ENCODE measurements around the gene CADM3.

The CADM3 gene, protein sequence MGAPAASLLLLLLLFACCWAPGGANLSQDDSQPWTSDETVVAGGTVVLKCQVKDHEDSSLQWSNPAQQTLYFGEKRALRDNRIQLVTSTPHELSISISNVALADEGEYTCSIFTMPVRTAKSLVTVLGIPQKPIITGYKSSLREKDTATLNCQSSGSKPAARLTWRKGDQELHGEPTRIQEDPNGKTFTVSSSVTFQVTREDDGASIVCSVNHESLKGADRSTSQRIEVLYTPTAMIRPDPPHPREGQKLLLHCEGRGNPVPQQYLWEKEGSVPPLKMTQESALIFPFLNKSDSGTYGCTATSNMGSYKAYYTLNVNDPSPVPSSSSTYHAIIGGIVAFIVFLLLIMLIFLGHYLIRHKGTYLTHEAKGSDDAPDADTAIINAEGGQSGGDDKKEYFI

DNA sequence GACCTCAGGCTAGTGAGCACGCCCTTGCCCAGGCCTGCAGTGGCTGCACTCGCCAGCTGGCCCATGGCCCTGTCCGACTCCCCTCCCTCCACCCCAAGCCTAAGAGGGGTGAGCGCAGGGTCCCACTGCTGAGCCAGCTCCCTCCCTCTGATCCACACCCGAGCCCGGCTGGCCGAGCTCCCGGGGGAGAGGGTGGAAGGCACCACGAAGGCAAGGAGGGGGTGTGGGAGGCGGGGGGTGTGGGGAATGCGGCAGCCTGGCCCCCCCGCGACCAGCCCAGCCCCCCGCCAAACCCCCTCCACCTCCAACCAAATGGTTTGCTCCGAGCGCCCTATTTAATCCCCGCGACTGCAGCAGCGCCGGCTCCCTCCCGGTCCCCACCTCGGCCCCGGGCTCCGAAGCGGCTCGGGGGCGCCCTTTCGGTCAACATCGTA, at the start of gene CADM3:
Gene CADM3 (plus strand): TSS at position 362 of the 434 bp plus-strand sequence. CDS start 151 bp downstream, outside the sequence.
- DNase-seq (ENCODE audit: low read depth in 2 of 2): no peak

DNA sequence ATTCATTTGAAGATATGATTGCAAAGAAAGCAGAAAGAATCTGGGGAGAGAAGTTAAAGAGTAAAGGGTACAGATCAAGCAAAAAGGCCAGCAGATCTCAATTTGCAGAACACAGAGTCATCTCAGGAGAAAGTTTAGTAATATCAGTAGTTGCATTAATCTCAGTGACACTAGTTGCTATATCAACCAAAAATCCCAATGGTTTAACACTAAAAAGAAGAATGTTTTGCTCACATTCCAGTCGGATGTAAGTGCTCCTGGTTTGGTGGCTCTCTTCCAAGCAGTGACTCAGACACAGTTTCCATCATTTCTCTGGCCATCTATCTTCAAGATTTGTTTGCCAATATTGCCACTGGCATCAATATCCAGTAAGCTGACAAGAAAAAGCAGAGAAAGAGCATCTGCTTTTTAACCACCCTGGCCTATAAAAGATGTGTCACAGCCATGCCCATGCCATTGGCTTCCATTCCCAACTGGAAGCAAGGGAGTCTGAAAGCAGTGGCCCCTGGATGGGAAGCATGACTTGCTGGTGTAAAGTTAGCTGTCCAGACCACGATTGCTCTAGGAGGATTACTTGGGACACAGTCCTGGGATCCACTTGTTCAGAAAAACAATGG, 49.3 kb upstream of the CADM3 start:
- DNase-seq (ENCODE audit: low read depth in 2 of 2): peak; percentile 59 to 70

DNA sequence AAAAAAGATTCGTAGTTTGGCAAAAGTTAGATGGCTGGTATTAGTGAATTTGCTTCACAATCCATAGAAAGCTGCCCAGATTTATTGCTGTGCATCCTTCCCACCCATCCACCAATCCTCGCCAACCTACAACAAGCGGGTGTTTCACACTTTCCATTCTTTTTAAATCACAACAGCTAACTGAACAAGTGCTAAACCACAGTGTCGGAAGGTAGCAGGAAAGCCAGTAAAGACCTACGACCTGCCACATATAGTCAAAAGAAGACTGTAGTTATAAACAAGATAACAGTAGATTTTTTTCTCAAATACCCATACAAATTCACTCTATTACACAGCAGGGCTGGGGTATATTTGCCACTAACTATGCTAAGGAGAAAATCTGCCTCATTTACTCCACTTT, 47.8 kb upstream of the CADM3 start:
- DNase-seq (ENCODE audit: low read depth in 2 of 2): no peak

DNA sequence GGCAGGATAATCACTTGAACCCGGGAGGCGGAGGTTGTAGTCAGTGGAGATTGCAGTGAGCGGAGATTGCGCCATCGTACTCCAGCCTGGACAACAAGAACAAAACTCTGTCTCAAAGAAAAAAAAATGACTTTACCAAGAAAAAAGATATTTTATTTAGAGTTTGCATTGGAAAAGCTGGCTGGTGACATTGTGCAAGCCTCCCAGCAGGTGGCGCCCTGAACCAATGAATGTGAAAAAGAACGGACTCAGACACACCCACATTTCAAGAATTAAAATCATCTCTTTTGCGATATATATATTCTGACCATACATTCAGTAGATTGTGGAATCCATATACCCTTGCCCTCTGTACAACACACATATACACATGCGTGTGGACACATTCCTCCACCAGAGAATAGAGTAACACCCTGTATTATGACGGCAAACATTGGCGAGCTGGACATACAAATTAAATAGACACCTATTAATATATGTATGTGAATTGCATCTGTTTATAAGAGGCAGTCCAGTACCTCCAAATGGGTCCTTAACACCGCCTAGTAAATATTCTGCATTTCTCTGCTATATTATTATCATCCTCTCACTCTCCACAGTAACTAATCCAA, 39.0 kb upstream of the CADM3 start:
- DNase-seq (ENCODE audit: low read depth in 2 of 2): peak; percentile 10 to 12

DNA sequence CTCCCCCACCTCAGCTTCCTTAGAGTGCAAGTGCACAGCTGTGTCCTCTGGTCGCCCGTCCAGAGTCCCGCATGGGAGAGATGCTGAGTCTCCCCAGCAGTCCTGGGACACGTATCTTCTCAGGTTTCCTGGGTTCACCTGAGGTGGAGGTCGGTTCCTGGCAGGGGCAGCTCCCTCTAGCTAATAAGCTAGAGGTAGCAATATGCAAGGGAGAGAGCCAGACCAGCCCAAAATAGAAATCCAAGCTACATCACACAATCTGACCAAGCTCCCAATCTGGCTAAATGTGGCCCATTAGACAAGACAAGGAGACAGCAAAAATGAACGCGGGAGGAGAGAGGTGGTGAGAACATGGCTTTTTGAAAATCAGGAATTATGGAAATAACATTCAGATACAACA, 30.9 kb upstream of the CADM3 start:
- DNase-seq (ENCODE audit: low read depth in 2 of 2): no peak

DNA sequence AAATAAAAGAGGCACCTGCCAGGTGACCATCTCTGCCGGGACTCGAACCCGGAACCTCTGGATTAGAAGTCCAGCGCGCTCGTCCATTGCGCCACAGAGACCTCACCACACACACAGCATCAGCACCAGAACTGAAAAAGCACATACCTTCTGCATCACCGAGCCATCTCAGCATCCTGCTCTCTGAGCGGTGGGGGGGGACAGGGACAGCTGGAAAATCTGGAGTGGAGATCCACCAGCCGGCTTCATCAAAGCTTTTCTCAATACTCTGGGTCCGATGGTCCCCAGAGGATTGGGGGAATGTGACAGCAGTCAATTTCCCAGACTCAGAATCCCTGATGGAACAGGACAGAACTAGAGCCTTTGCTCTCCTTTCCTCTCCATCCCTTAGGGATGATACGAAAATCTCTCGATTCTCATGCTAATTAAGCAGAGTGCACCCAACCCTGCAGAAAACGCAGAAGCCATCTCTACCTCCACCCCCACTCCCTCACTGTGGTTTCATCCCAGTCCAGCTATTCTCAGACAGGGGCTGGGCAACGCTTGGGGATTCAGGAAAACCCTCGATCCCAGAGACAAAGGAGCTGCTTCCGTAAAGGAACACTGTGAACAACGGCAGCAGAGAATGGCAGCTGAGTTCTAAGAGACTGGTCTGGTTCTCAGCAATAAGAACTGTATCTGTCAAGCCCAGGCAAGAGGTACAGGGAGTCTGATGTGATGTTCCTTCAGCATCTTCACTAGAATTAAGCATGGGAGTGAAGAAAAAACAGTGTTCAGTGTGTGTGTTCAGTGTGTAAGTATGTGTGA, 29.6 kb upstream of the CADM3 start:
- peak in 1 of 2 experiments; percentile 20 for DNase-seq (ENCODE audit: low read depth in 2 of 2)

DNA sequence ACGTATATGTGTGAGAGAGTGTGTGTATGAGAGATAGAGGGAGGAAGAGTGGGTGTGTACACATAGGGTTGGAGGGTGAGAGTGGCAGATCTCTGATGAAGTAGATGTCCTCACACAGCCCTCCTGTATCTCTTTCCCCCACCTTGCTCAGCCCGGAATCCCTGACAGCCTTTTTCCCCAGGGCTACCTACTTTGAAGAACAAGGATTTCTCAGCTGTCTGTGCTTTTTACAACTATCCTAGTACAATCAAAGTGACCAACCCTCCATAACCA, 29.1 kb upstream of the CADM3 start:
- no peak for DNase-seq (ENCODE audit: low read depth in 2 of 2)

DNA sequence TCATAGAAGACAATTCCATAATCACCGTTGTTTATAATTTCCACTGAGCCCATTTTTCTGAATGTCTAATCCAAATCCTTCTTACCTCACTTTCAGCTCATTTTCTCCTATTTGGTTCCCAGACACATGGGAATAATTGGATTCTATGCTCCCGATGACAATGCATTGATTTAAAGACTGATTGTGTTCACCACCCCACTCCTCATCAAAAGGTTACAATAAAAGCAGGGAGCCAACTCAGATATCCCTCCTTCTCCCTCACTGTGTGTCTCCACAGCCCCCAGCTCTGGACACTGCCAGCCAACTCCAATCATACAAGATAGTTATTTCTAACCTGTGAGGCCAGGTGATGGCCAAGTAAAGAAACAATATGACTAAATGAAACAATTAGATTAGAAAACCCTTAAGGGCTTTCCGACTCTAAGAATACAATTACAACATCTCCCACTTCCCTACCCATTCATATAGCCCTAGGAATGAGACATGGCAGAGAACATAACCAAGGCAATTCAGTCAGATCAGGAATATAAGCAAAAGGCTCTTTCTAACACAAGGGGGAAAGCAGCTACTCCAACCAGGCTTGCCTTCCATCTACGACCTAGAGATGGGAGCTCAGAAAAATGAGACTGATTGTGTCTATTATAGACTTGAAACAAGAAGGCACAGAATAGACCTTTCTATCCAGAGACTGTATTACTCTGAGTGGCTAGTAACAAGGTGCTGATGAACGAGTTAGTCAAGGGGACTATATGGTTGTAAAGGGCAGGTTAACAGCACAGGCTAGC, 28.5 kb upstream of the CADM3 start:
- DNase-seq (ENCODE audit: low read depth in 2 of 2): no peak

DNA sequence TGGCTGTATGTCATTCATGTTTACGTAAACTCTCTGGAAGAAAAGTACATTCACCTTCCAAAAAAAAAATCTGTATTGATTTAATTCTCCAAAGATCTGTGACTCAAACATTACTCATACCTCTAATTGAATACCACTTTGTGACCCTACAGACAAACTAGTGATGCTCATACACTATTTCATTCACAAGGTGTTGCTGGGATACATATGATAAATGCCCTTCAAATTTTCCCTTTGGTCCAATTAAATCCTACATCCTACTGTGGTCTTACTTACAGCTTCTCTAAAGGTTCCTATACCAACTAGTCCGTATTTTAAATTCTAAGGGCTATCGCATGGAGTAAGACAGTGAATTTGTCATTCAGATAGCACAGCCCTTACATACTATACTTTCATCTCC, 26.8 kb upstream of the CADM3 start:
- DNase-seq (ENCODE audit: low read depth in 2 of 2): no peak

DNA sequence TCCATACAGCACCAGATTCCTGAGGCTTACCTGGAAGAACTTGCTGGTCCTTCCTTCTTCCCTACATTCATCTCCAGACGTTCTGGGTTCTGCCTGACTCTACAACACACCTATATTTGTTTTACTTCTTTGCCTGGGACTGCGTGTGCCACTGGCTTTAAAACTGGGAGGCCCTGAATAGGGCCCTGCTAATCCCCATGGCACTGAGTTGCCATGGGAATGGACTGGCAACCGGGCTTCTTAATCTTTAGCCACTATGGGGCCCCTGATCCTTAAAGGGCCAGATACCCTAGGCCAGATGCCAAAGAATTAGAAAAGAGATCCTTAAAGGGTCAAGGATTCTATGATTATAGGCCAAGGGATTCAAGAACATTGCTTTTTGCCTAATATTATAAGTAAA, 24.4 kb upstream of the CADM3 start:
- no peak for DNase-seq (ENCODE audit: low read depth in 2 of 2)

DNA sequence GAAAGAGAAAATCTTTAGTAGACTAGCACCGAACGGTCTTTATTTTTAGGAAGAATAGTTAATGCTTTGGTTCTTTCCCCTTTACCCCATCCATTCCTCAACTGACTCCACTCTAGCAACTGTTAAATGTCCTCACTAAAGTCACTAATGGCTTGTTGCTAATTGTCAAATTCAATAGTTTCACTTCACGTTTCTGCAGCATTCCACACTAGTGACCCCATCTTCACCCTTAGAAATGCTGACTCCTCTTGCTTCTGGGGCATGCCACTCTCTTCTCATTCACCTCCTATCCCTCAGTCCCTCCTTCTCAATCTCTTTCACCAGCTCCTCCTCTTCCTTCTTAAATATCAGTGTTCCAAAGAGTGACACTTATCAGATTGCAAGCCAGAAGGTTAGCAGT, 19.4 kb upstream of the CADM3 start:
- DNase-seq (ENCODE audit: low read depth in 2 of 2): no peak

DNA sequence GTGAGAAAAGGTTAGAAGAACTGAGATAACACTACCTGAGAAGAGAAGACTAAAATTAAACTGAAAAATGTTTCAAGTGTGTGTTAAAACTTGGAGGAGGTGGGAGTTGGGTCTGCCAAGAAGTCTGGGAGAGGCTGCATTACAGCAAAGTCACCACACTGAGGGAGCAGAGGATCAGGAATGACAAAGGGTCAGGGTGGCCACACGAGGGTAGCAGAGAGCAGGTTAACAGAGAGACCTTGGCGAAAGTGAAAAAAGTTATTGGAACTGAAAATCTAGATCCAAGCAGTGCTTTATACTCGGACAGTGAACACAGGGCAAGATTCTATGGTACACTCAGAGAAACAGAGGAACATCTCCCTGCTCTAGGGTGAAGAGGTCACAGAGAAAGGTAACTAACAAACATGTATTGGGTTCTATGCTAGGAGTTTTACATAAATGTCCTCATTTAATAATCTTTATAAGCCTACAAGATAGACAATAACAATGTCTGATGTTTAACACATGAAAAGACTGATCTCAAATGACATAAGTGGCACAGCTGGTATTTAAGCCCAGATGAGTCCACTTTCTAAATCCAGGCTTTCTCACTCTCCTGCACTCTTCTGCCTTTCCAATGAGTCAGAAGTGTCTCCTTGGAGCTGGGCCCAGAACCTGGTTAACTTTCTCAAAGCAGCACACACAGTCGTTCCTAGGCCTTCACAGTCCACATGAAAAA, 10.3 kb upstream of the CADM3 start:
- peak; percentile 61 to 71 for DNase-seq (ENCODE audit: low read depth in 2 of 2)

DNA sequence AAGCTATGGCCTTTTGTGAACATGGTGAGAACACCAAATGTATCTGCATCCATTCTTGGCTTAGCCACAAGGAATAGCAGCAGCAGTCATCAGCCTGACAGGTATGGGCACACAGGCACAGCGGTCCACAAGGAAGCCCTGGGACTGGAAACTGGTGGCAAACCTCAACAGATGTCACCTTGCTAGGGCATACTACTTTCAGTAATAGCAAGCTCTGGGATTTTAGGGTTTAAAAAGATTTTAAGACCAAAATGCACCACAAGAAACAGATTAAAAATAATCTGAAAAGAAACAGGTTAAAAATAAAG, 9.7 kb upstream of the CADM3 start:
- DNase-seq (ENCODE audit: low read depth in 2 of 2): no peak

DNA sequence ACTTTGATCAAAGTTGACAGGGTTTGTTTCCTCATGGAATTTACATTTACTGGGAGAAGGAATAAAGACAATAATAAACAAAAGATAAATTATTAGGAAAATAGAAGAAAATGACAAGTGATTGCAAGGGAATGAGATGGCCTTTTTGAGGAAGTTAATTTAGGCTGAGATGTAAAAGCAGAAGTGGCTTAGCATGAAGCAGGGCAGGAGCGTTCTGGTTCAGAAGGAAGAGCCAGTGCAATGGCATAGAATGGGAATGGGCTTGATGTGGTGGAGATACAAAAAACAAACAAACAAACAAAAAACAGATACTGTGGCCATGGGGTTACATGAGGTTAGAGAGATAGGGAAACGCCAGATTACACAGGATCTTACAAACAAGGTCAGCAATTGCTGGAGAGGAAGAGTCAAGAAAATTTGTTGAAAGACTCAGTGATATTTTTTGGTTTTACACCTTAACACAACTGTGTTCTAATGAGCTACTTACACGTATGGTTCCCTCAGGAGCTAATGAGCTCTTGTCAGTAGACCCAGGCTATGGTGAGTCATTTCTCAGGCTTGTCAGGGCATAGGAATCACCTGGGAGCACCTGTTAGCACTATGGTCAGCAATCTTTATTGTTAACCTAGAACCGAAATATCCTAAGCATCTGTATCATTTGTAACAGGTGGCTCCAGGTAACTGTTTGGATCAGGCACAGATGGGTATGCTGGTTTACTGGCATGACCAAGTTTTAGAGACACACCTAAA, 8.7 kb upstream of the CADM3 start:
- DNase-seq (ENCODE audit: low read depth in 2 of 2): no peak

DNA sequence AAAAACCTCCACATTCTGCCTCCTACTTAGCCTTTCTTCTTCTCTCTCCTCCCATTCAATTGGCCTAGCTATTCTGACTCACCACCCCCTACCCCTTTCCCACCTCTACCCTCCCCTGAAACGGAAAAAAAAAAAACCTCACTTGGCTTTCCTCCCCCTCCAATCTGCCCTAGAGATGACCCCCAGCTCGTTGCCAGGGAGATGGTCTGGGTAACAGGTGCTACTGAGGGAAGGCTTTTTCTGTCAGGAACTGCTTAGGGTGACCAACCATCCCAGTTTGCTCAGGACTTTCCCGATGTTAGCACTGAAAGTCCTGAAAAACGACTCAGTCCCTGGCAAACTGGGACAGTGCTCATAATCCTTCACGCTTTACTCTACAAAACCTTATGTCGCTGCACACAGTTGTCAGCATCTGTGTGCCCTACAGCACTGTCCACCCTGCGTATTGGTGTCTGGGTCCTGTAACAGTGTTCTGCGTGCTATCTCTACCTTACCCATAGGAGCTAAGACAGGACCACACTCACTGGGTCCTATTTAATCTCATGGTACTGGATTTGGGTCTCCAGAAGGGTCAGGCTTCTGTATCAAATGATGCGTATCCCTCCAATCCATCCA, 7.7 kb upstream of the CADM3 start:
- no peak for DNase-seq (ENCODE audit: low read depth in 2 of 2)

DNA sequence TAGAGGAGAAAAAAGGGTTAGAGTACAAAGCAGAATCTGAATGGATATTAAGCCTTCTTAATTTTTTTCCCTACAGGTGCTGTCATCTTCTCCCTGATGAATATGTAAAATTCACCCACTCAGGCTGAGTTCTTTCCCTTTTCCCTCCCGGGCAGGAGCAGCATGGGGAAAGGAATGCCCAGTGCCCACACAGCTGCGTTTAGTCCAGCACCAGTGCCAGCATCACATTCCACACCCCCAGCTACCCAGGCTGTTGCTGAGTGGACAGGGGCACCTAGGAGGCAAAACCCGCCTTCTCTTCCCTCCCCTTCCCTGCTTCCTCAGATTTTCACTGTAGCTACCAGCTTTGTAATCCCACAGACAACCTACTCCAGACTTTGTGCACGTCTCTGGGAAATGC, 3.4 kb upstream of the CADM3 start:
- DNase-seq (ENCODE audit: low read depth in 2 of 2): no peak

DNA sequence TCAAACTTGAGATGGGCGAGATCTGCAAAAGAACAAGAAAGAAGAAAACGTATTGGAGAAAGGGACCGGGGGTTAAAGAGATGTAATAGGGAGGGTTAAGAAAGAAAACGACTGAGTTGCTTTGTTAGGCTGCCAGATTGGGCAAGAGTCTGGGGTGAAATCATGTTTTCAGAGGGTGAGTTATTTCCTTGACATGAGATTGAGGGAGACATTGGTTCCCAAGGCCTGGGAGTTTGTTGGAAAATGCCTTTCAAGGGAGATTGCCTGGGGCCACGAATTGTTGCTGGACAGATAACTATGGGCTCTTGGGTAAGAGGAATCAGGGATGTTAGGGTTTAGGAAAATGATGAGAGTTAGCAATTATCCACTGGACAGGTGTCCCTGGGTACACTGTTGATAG, 776 bp upstream of the CADM3 start:
- DNase-seq (ENCODE audit: low read depth in 2 of 2): no peak

DNA sequence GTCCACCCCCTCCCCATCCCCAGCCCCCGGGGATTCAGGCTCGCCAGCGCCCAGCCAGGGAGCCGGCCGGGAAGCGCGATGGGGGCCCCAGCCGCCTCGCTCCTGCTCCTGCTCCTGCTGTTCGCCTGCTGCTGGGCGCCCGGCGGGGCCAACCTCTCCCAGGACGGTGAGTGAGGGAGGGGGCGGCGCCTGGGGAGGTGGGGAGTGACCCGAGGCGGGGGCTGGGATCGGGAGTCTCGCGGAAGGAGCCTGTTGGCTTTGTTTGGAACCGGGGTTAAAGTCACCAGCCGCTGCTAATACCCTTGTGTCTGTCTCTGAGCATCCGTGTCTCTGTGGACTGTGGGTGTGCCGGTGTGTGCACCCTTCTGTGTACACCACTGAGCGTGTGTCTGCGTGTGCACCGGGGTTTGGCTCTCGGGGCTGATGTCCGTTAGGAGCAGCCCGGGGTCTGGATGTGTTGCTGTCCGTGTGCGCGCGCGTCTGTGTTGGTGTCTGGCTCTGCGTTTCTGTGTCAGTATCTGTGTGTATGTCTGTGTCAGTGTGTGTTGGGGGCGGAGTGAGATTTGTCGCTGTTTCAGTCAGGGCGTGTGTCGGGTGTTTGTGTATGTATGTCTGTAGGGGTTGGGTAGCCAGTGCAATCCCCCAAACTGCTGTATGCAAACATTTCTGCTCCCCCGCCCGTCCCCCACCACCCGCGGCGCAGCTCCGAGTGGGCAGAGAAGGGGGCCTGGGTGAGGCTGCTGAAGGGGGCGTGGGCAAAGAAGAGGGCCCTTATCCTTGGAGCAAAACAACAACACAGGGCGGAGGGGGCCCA, 480 bp downstream of the CADM3 start:
- no peak for DNase-seq (ENCODE audit: low read depth in 2 of 2)

DNA sequence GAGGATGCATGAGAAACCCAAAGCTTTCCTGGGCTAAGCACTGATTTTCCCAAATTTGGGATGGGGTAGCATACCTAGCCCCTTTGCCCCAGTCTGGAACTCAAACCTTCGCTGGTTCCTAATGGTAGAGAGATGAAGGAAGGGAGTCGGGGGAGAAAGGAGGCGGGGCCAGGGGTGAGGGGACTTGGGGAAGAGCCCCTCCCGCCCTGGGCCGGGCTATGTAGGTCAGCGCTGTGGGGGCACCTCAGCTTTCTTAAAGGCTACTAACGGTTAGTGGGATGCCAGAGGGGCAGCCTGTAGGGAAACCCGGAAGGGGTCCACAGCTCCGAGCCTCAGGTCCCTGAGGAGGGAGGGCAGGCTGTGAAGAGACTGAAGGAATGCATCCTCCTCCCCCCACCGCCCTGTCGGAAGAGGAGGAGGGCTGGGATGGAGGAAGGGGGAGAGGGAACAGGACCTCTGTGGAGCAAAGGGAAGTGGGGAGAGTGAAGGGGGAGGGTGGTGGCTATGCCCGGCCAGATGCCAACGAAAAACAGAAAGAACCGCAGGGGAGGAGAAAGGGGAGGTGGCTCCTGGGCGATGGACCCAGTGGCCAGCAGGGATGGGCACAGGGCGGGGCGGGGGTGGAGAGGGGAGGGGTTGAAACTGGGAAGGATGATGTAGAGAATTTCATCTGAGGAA, 1.3 kb downstream of the CADM3 start:
- DNase-seq (ENCODE audit: low read depth in 2 of 2): no peak
